CD4-positive, CD25-positive, alpha-beta regulatory T cell (primary cell): Measurements from ENCODE around the gene CSAD. TPM values are rescaled to one million over a fixed set of nuclear protein-coding genes. Genes with fewer than 3 reads are reported as not detected.

ENCODE experiments used
- ATAC-seq, 2 donors: fragments of 150-1000 bp; cut with Tn5 transposase; one replicate each; pipeline ENCODE4 v1.10.0; 2021; ENCODE audit warnings: low read depth in 2 of 2, moderate number of reproducible peaks in 2 of 2, moderate library complexity in 1 of 2
- DNase-seq, 3 donors: peaks; one replicate each; pipeline versions ENCODE4 v3.0.0 to v3.0.0-alpha.2; 2012 to 2022; ENCODE audit warnings: mixed read lengths in 1 of 3
- H3K27ac ChIP-seq: one replicate; pipeline ENCODE4 v1.7.0; 2013; ENCODE audit warnings: mild to moderate bottlenecking, low read length; ENCODE audit not compliant: insufficient read depth, poor library complexity, severe bottlenecking
- H3K27me3 ChIP-seq: one replicate; pipeline ENCODE4 v1.7.0; 2013; ENCODE audit warnings: low read length; ENCODE audit not compliant: control insufficient read depth, insufficient read depth
- H3K36me3 ChIP-seq: one replicate; pipeline ENCODE4 v1.7.0; 2013; ENCODE audit warnings: mild to moderate bottlenecking, low read length, moderate library complexity; ENCODE audit not compliant: control insufficient read depth, insufficient read depth
- H3K4me1 ChIP-seq: 2 replicates; pipeline ENCODE4 v1.7.0; 2013; ENCODE audit warnings: mild to moderate bottlenecking, low read length; ENCODE audit not compliant: insufficient read depth, control insufficient read depth, poor library complexity, severe bottlenecking
- H3K4me3 ChIP-seq: one replicate; pipeline ENCODE4 v1.7.0; 2013; ENCODE audit warnings: low read depth, mild to moderate bottlenecking, low read length, moderate library complexity
- H3K9me3 ChIP-seq, 2 experiments: 1 replicate in 1 of 2; 2 replicates in 1 of 2; pipeline ENCODE4 v1.7.0; 2013; ENCODE audit warnings: low read length in 2 of 2, mild to moderate bottlenecking in 1 of 2, moderate library complexity in 1 of 2; ENCODE audit not compliant: control insufficient read depth in 2 of 2
- H3K27ac Mint-ChIP-seq, 3 donors: one replicate each; pipeline ENCODE4 v1.8.0; 2020 to 2022; ENCODE audit warnings: mild to moderate bottlenecking in 3 of 3, mixed read lengths in 3 of 3, moderate library complexity in 2 of 3
- H3K27me3 Mint-ChIP-seq: one replicate; pipeline ENCODE4 v1.8.0; 2022; ENCODE audit warnings: mild to moderate bottlenecking, mixed read lengths
- H3K36me3 Mint-ChIP-seq: one replicate; pipeline ENCODE4 v1.8.0; 2020; ENCODE audit warnings: mixed read lengths
- H3K4me1 Mint-ChIP-seq, 4 donors: one replicate each; pipeline ENCODE4 v1.8.0; 2020 to 2022; ENCODE audit warnings: mixed read lengths in 4 of 4, mild to moderate bottlenecking in 1 of 4
- H3K4me3 Mint-ChIP-seq, 4 donors: one replicate each; pipeline ENCODE4 v1.8.0; 2020 to 2022; ENCODE audit warnings: mild to moderate bottlenecking in 4 of 4, mixed read lengths in 4 of 4, moderate library complexity in 3 of 4
- H3K9me3 Mint-ChIP-seq, 7 donors: one replicate each; pipeline ENCODE4 v1.8.0; 2020 to 2022; ENCODE audit warnings: mixed read lengths in 7 of 7, mild to moderate bottlenecking in 3 of 7, moderate library complexity in 2 of 7
- polyA plus RNA-seq, 4 donors: library from polyadenylated mRNA; unstranded; fragments of 300-500 nt; fragmentation: Illumina TruSeq; gene quantifications; one replicate each; pipeline ENCODE4 v1.2.3, GENCODE V29; 2021
- total RNA-seq: library from RNA; stranded (reverse); gene quantifications from one replicate; pipeline ENCODE4 v1.2.3, GENCODE V29; 2022

The CSAD gene
- total and polyA plus RNA-seq, 5 donors from 2014 or later = 1.2 to 68.0 (median 1.7) TPM

GRCh38 chr12:53221203-53222080, 40.7 kb upstream of the CSAD start:
- ATAC-seq (peak in 1 of 2 donors; percentile 23), DNase-seq (peak; percentile 53 to 73 (median 55))
- no peaks in the 10 kb centered on the region for H3K9me3 Mint-ChIP-seq
- H3K36me3 Mint-ChIP-seq = no peaks in the 10 kb centered on the region
- no peaks in the 10 kb centered on the region for H3K27me3 Mint-ChIP-seq
- H3K9me3 ChIP-seq = no peaks in the 10 kb centered on the region
- peak overlapping the region; percentile 93 for H3K27ac ChIP-seq
- peak overlapping the region; percentile 72 for H3K4me3 ChIP-seq
- peak overlapping the region; percentile 87 to 92 (median 92) for H3K27ac Mint-ChIP-seq
- H3K4me1 ChIP-seq = peaks cover 66% of the 10 kb centered on the region
- peak overlapping the region; percentile 89 to 99 (median 96) for H3K4me3 Mint-ChIP-seq
- no peaks in the 10 kb centered on the region for H3K27me3 ChIP-seq
- peaks cover 10 to 81% (median 56%) of the 10 kb centered on the region in 4 donors for H3K4me1 Mint-ChIP-seq
- no peaks in the 10 kb centered on the region for H3K36me3 ChIP-seq

GRCh38 chr12:53220694-53221202, 40.0 kb upstream of the CSAD start:
- Histone ChIP-seq H3K27ac (peak overlapping the region; percentile 93), H3K4me1 (peaks cover 71% of the 10 kb centered on the region), H3K36me3 (peaks cover 3% of the 10 kb centered on the region), H3K9me3 (no peaks in the 10 kb centered on the region), H3K27me3 (no peaks in the 10 kb centered on the region), H3K4me3 (peak overlapping the region; percentile 92)
- ATAC-seq = peak; percentile 62 to 63
- no peaks in the 10 kb centered on the region for H3K27me3 Mint-ChIP-seq
- peak overlapping the region; percentile 87 to 95 (median 92) for H3K27ac Mint-ChIP-seq
- no peaks in the 10 kb centered on the region for H3K9me3 Mint-ChIP-seq
- peaks cover 15 to 85% (median 57%) of the 10 kb centered on the region in 4 donors for H3K4me1 Mint-ChIP-seq
- peak; percentile 55 to 88 (median 73) for DNase-seq
- H3K36me3 Mint-ChIP-seq = no peaks in the 10 kb centered on the region
- peak overlapping the region; percentile 89 to 99 (median 96) for H3K4me3 Mint-ChIP-seq

GRCh38 chr12:53219956-53220693, 39.4 kb upstream of the CSAD start:
- peak overlapping the region; percentile 96 to 99 (median 96) for H3K4me3 Mint-ChIP-seq
- DNase-seq (peak; percentile 61 to 96 (median 82)), ATAC-seq (peak; percentile 74 to 77)
- no peaks in the 10 kb centered on the region for H3K36me3 Mint-ChIP-seq
- peaks cover 18 to 84% (median 54%) of the 10 kb centered on the region in 4 donors for H3K4me1 Mint-ChIP-seq
- peak overlapping the region; percentile 92 for H3K4me3 ChIP-seq
- no peaks in the 10 kb centered on the region for H3K27me3 Mint-ChIP-seq
- peak overlapping the region; percentile 93 for H3K27ac ChIP-seq
- peaks cover 71% of the 10 kb centered on the region for H3K4me1 ChIP-seq
- H3K9me3 Mint-ChIP-seq = no peaks in the 10 kb centered on the region
- H3K9me3 ChIP-seq = no peaks in the 10 kb centered on the region
- peaks cover 5% of the 10 kb centered on the region for H3K36me3 ChIP-seq
- peak overlapping the region; percentile 93 to 95 (median 93) for H3K27ac Mint-ChIP-seq
- H3K27me3 ChIP-seq = no peaks in the 10 kb centered on the region

GRCh38 chr12:53219292-53219955, 38.7 kb upstream of the CSAD start:
- Mint-ChIP-seq H3K27me3 (no peaks in the 10 kb centered on the region), H3K4me1 (peaks cover 18 to 80% (median 50%) of the 10 kb centered on the region in 4 donors), H3K9me3 (no peaks in the 10 kb centered on the region), H3K4me3 (peak overlapping the region; percentile 96 to 99 (median 96)), H3K27ac (peak overlapping the region; percentile 85 to 93 (median 93)), H3K36me3 (no peaks in the 10 kb centered on the region)
- ATAC-seq (peak in 1 of 2 donors; percentile 7), DNase-seq (peak in 2 of 3 donors; percentile 44 to 75)
- H3K4me3 ChIP-seq = peak overlapping the region; percentile 89
- no peaks in the 10 kb centered on the region for H3K9me3 ChIP-seq
- H3K27me3 ChIP-seq = no peaks in the 10 kb centered on the region
- H3K4me1 ChIP-seq = peaks cover 65% of the 10 kb centered on the region
- peak overlapping the region; percentile 93 for H3K27ac ChIP-seq
- H3K36me3 ChIP-seq = peaks cover 12% of the 10 kb centered on the region

- Histone ChIP-seq H3K36me3 (peaks cover 19% of the 10 kb centered on the region), H3K4me1 (peaks cover 58% of the 10 kb centered on the region), H3K9me3 (no peaks in the 10 kb centered on the region), H3K4me3 (peak overlapping the region; percentile 89), H3K27ac (peak overlapping the region; percentile 93), H3K27me3 (no peaks in the 10 kb centered on the region)
- H3K4me1 Mint-ChIP-seq = peaks cover 14 to 76% (median 45%) of the 10 kb centered on the region in 4 donors
- peaks cover 5% of the 10 kb centered on the region for H3K36me3 Mint-ChIP-seq
- no peaks in the 10 kb centered on the region for H3K9me3 Mint-ChIP-seq
- H3K27me3 Mint-ChIP-seq = no peaks in the 10 kb centered on the region
- DNase-seq (no peak), ATAC-seq (no peak)
- H3K4me3 Mint-ChIP-seq = peak overlapping the region; percentile 96 to 99 (median 96)
- peak overlapping the region; percentile 87 to 93 (median 93) for H3K27ac Mint-ChIP-seq
Measured at GRCh38 chr12:53218551-53219291, 38.0 kb upstream of the CSAD start.

- Mint-ChIP-seq H3K27me3 (no peaks in the 10 kb centered on the region), H3K4me1 (peaks cover 12 to 76% (median 46%) of the 10 kb centered on the region in 4 donors), H3K36me3 (peaks cover 7% of the 10 kb centered on the region), H3K27ac (peak overlapping the region; percentile 83 to 87 (median 84)), H3K9me3 (no peaks in the 10 kb centered on the region), H3K4me3 (peak overlapping the region; percentile 78 to 89 (median 86))
- Histone ChIP-seq H3K4me3 (peak overlapping the region; percentile 40), H3K36me3 (peaks cover 25% of the 10 kb centered on the region), H3K27me3 (no peaks in the 10 kb centered on the region), H3K27ac (peak overlapping the region; percentile 56), H3K4me1 (peaks cover 54% of the 10 kb centered on the region), H3K9me3 (no peaks in the 10 kb centered on the region)
- ATAC-seq (no peak), DNase-seq (no peak)
Measured at GRCh38 chr12:53217931-53218307, 37.2 kb upstream of the CSAD start.
